ENCODE measurements around the gene USB1.

DNA sequence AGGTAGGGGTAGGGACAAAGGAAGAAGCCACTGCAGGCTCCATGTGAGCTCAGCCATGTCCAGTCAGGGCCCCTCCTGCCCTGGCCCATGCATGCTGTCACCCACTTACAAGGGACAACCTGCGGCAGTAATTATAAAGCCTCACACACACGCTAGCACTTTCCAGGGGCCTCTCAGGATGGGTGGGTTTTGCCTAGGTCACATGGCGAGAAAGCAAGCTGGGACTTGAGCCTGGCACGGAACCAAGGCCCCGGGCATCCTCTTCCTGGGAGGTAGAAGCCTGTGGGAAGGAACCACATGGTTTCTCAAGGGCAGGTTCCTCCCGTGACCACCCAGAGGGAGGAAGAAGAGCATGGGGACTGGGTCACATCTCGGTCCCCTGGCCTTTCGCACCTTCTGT lies 7.8 kb upstream of the USB1 start:
- no peak for TF ChIP-seq POLR2A (IDR thresholded peaks at IDR 0.05)
- TF ChIP-seq, protein P1, sequence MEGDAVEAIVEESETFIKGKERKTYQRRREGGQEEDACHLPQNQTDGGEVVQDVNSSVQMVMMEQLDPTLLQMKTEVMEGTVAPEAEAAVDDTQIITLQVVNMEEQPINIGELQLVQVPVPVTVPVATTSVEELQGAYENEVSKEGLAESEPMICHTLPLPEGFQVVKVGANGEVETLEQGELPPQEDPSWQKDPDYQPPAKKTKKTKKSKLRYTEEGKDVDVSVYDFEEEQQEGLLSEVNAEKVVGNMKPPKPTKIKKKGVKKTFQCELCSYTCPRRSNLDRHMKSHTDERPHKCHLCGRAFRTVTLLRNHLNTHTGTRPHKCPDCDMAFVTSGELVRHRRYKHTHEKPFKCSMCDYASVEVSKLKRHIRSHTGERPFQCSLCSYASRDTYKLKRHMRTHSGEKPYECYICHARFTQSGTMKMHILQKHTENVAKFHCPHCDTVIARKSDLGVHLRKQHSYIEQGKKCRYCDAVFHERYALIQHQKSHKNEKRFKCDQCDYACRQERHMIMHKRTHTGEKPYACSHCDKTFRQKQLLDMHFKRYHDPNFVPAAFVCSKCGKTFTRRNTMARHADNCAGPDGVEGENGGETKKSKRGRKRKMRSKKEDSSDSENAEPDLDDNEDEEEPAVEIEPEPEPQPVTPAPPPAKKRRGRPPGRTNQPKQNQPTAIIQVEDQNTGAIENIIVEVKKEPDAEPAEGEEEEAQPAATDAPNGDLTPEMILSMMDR (IDR thresholded peaks at IDR 0.05) = no peak

Measured in thyroid gland (tissue), 4 donors.